NCI-H2029 treated with DMSO at 0.1 percent for 48 hours (cell line): ENCODE measurements around the gene PLOD1.
"Not testable (repeated sequence)": the region's sequence is repeated elsewhere in the genome, so short reads cannot be mapped to it uniquely, and the experiment has no call there.

ENCODE experiments used
- DNase-seq: peaks from one replicate; lab custom pipeline; 2025; lab: John Stamatoyannopoulos, UW

Gene PLOD1

DNA sequence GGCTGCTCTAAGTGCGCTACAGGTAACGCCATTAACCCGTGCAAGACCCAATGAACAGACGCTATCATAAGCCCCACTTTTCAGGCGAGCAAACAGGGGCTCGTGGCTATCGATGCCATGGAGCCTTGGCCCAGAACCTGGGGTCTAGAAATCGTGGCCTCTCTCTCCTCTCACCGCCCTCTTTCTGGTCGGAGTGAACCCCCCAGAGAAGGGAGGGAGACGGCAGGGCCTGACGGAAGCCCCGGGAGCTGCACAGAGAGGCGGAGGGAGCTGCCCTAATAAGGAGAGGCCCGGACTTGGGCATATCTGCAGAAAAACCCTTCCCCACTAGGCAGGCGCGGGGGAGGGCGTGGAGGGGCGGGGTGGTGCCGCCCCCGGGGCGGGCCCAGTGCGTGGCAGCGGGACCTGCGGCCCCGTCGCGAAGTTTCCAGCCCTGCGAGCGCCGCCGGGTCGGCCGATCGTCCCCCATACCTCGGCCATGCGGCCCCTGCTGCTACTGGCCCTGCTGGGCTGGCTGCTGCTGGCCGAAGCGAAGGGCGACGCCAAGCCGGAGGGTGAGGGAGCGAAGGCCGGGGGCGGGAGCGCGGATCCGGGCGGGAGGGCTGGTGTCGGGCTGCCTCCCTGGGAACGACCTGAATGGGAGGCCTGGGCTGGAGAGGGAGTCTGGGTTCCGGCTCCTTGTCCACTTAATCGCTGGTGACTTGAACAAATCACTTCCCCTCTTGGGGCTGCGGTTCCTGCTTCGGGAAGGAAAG lies at the start of gene PLOD1:
Gene PLOD1, plus strand, starts transcription at position 416 of the 755 bp plus-strand sequence. Its CDS starts 63 bp downstream, at position 479.
- no peak for DNase-seq

DNA sequence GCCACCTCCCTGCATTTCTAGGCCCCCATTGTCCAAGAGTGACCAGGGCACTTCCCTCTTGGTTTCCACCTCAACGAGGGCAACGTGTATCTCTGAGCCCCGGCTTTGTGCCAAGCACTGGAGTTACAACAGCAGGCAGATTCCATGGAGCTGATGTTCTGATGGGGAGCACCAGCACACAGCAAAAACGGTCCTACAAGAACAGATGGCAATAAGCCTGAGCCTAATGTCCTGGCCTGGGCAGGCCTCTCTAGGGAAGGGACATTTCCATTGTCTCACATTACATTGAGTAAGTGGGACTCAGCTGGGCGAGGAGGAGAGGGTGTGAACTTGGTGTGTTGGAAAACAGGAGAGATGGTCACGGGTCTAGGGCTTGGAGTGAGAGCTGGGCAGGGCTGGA lies 48.6 kb upstream of the PLOD1 start:
- no peak for DNase-seq

DNA sequence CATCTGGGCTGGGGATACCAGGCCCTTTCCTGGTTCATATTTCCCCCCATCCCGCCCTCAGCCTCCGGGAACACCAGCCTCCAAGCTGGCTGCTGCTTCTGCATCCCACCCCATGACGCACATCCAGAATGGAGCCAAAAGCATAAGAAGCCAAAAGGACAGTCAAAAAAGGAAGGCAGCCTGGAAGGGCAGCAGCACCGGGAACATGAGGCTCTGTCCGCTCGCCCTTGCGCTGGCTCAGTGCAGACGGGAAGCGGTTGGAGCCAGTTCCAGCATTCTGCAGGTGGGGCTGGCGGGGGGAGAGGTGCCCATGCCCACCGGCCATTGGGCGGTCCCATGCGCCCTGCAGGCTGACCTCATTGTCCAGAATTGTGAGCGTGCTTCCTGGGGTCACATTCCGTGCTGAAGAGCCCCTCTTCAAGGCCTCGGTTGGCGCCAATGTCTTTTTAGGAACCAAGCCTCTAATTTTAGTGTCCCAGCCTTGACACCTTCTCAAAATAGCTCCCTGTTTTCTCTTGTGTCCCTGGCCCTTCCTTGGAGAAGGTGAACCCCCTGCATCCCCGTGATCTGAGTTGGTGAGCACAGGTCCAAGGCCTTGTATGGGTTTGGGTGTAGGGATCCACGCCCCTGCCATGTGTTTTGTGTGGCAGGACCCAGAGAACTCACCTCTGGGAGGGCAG lies 47.4 kb upstream of the PLOD1 start:
- DNase-seq: no peak

DNA sequence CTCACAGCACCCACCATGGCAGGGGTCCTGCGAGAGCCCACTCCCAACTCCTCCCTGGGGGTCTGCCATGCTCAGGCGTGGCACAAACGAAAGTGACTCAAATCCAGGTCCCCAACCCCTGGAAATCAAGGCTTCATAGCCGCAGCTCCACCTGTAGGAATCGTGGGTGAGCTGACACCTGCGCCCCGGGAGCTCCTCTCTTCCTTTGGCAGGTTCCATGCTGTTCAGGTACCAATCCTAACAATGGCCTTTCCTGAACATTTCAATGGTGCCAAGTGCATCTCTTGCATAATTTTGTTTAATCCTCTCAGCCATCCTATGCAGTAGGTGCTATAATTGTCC lies 46.9 kb upstream of the PLOD1 start:
- DNase-seq: no peak

DNA sequence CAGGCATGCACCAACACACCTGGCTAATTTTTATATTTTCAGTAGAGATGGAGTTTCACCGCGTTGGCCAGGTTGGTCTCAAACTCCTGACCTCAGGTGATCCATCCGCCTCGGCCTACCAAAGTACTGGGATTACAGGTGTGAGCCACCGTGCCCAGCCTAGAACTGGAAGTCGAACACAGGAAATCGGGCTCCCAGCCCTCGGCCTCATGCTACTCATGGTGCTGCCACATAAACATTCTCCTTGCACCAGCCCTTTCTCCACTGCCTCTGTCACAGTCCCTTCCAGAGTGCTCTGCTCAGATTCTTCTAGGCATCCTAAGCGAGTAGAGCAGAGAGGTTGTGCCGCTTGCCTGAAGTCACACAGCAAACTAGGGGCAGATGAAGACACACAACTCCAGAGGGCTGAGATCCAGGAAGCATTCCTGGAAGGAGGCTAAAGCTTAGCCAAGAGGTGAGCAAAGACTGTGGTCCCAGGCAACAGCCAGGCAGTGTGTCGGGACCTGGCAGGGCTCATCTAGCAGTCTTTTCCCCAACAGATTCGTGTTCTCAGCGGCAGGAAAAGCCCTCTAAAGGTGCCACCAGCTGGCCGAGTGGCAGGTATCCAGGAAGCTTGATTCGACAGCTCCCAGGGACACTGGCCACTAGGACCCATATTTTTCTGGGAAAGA lies 46.2 kb upstream of the PLOD1 start:
- DNase-seq: no peak

DNA sequence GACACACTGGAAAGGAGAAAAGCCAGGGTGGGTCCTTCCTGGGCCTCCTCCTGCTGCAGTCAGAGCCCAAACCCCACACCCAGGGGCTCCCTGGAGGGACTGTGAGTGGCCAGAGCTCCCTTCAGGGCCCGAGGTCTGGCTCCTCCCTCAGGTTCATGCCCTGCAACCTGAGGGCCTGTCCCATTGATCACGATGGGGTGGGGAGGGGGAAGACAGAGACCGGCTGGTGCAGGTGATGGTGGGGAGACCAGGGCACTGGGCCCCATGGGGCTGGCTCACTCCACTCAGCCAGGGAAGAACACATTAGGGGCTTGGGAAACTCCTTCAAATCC lies 45.7 kb upstream of the PLOD1 start:
- DNase-seq: no peak

DNA sequence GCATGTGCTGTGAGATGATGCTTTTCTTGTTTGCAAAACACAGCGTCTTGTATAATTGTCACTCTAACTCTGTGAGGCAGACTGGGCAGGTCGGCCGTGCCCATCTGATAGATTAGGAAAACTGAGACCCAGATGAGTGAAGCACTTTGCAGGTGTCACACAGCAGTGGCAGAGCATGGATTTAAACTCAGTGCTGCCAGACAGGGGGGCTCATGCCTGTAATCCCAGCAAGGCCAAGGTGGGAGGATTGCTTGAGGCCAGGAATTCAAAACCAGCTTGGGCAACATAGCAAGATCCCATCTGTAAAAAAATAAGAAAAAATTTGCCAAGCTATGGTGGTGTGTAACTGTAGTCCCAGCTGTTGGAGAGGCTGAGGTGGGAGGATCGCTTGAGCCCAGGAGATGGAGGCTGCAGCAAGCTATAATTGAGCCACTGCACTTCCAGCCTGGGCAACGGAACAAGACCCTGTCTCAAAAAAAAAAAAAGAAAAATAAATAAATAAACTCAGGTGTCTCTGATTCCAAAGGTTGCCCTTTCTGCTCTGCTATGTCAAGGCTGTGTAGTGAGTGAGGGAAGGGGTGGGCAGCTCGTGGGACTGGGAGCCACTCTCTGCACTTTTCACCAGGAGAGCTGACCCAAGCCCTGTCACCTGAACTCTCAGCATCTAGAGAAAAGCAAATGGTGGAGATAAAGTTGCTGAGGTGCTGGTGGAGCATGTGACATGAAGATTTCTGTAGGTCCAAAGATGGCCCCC lies 42.9 kb upstream of the PLOD1 start:
- no peak for DNase-seq

DNA sequence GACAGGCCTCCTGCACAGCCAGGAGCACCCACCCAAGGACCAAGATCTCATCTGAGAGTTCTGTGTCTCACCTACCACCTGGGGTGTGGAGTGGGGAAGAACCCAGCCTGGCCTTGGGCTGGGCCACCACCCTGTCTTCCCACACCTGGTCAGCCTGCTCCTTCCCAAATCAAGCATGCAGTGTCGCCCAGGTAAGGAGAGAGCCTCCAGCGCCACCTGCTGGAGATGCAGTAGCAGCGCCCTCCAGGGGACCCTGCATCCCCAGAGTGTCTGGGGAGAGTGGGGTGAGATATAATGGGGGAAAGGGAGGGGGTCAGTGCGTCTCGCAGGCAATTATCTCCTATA lies 40.6 kb upstream of the PLOD1 start:
- peak; percentile 29 for DNase-seq

DNA sequence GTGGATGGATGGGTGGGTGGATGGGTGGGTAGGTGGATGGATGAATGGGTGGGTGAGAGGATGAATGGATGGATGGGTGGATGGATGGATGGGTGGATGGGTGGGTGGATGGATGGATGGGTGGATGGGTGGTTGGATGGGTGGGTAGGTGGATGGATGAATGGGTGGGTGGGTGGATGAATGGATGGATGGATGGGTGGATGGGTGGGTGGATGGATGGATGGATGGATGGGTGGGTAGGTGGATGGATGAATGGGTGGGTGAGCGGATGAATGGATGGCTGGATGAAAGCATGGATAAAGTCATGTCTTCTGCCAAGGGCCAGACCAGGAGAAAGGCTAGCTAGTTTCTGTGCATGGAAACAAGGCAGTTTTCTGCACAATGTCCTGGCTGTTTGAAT lies 40.0 kb upstream of the PLOD1 start:
- DNase-seq: not testable (repeated sequence)

DNA sequence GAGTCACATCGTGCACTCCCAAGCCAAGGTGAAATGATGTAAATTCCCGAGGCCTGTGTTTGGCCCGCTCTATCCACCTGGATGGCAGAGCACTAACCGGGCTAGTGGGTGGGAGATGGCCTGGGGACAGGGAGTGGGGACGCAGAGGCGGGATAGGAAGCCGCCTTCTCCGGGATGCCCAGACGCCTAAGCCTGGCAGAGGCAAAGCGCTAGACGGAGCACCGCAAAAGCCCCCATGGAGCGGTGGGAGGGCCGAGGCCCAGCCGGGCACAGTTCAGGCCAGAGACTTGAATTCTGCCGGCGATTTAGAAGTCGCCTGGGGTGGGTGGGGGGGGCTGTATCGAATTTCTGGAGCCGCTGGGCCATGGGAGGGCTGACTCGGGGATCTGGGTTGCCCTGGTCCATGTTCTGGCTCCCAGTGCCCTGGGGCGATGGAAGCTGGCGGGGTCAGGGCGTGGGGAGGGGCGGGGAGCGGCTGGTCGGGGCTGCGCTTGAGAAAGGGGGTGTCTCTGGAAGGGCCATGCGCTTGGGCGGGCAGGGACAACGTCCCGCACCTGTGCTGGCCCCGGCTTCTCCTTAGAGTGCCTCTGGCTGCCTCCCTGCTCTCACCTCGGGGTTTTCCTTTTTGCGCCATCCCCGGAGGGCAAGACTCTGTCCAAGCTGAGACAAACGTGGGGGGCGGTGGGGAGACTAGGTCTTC lies 36.3 kb upstream of the PLOD1 start:
- no peak for DNase-seq

DNA sequence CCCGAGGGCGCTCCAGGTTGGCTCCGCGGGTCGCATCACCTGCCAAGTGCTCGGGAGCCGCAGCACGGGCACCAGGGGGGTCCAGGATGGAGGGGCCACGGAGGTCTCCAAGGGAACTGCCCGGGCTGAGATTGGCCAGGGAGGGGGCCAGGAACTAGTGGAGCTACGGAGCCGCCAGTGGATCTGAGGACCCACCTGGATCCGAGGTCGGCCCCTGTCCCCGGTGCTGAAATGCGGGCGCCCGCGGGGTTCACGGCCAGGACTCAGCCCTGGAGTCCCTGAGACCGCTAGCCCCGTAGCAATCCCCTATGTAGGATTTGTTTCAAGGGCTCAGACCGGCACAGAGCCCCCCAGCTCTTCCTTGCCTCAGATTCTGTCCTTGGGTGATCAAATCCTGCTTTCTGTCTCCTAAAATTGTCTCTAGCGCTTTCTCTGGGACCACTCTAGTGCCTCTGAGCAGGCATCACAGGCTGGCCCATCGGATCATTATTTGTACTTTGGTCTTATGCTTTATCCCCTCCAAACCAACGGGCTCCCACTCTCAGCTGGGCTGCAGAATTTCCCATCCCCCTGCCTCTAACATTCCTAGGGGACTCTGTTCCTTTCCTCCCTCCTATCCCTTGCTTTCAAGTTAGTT lies 35.6 kb upstream of the PLOD1 start:
- DNase-seq: no peak

DNA sequence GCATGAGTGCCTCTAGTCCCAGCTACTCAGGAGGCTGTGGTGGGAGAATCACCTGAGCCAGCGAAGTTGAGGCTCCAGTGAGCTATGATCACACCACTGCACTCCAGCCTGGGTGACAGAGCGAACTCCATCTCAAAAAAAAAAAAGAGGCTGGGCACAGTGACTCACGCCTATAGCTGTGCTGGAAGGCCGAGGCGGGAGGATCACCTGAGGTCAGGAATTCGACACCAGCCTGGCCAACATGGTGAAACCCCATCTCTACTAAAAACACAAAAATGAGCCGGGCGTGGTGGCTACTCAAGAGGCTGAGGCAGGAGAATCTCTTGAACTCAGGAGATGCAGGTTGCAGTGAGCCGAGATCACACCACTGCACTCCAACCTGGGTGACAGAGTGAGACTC lies 33.1 kb upstream of the PLOD1 start:
- DNase-seq: not testable (repeated sequence)

DNA sequence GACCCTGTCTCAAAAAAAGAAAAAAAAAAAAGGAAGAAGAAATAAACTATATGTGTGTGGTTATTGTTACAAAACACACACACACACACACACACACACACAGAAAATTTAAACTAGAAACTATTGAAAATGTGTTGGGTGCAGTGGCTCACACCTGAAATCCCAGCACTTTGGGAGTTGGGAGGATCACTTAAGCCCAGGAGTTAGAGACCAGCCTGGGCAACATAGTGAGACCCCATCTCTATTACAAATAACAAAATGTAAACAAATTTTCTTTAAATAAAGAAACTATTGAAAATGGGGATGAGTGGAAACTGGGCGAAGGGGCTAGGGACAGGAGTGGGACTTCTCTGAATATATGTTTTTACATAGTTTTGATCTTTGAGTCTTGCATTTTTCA lies 31.3 kb upstream of the PLOD1 start:
- DNase-seq: no peak

DNA sequence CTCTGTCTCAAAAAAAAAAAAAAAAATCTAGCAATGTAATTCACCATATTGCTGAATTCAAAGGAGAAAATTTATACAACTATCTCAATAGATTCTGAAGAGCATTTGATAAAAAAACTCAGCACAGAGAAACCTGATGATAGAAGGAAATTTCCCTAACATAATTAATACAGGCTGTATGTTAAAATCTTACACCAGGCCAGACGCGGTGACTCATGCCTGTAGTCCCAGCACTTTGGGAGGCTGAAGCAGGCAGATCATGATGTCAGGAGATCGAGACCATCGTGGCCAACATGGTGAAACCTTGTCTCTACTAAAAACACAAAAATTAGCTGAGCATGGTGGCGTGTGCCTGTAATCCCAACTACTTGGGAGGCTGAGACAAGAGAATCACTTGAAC lies 30.4 kb upstream of the PLOD1 start:
- DNase-seq: not testable (repeated sequence)

DNA sequence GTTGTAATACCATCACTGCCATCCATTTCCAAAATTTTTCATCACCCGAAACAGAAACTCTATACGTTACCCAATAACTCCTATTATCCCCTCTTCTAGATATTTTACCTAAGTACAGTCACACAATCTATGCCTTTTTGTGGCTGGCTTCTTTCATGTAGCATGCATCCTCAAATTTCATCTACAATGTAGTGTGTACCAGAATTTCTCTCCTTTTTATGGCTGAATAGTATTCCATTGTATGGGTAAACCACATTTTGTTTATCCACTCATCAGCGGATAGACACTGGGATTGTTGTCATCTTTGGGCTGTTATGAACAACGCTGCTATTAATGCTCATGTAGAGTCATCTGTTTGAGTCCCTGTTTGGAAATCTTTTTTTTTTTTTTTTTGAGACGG lies 29.5 kb upstream of the PLOD1 start:
- DNase-seq: no peak

DNA sequence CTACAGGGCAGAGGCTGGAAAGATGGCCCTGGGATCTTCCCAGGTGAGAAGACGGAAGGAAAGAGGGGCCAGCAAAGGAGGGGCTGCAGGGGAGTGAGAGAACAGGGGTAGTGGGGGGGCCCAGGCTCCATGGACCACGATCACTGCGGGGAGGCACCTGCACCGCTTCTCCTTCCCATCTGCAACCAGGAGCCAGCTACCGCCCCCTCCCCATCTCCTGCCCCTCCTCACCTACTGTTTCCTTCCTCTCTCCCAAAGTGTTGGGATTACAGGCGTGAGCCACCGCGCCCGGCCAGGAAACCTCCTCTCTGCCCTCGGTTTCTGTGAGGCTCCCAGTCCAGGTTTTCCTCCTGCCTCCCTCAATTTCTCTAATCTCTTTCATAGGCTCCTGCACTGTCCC lies 27.6 kb upstream of the PLOD1 start:
- no peak for DNase-seq

DNA sequence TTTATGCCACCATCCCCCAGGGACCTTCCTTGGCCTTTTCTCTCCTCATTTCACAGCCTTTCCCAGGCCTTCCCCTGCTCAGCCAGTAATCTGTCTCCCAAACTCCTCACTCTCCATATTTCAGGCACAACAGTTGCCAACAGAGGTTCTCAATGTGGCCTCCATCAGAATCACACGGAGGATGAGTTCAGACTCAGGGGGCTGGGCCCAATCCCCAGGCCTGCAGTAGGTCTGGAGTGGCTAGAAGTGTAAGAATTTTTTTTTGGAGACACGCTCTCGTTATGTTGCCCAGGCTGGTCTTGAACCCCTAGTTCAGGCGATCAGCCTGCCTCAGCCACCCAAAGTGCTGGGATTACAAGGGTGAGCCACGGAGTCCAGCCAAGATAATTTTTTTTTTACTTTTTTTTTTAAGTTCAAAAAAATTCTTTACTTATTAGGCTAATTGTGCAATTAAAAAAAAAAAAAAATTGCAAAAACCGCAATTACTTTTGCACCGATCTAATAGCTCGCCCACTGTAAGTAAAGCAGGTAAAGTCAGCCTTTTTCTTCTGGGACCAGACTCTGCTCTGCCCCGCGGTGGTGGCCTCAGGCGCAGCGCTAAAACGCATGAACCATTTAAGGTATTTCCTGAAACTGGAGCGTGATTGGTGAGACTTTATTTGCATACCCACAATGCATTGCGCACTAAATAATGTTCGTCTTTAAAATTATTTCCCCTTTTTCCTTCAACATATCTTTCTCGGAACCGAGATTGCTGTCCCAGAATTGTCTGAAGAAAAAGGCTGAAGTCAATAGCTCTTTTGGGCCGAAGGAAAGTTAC lies 27.0 kb upstream of the PLOD1 start:
- DNase-seq: peak; percentile 90

DNA sequence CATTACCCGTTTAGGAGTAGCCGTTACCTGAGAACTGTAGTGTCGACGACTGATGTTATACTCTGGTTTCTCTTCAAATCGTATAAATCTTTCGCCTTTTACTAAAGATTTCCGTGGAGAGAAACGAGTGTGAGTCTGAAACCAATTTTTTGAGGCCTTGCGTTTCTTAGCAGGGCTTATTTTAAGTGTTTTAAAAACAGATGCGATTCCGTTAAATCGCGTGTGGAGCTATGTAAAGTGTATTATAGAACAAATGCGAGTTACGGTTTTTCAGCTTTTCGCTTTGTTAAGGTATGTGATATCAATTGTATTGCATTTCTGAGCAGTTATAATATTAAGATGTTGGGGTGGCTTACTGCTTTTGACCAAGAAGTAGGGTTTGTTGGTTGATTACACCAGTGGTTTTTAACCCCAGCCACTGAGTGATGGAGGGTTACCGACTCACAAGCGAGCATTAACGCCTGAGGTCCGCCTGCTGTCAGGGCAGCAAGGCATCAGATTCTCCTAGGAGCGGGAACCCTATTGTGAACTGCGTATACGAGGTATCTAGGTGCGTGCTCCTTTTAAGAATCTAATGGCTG lies 26.3 kb upstream of the PLOD1 start:
- DNase-seq: peak; percentile 81

DNA sequence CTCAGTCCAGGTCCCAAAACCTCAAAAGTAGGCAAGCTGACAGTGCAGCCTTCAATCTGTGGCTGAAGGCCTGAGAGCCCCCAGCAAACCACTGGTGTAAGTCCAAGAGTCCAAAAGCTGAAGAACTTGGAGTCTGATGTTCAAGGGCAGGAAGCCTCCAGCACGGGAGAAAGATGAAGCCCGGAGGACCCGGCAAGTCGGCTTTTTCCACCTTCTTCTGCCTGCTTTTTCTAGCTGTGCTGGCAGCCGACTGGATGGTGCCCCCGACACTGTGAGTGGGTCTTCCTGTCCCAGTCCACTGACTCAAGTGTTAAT lies 23.6 kb upstream of the PLOD1 start:
- DNase-seq: not testable (repeated sequence)

DNA sequence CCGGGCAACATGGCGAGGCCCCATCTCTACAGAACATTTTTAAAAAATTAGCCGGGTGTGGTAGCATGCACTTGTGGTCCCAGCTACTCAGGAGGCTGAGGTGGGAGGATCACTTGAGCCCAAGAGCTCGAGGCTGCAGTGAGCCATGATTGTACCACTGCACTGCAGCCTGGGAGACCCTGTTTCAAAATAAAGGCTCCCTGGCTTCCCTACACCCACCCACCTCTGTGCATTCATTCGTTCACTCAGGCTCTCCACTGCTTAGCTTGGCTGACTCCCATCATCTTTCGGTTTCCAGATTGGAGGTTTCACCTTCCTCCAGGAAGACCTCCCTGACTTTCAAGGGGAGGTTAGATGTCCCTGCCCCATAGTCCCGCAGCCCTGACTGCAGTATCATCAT lies 22.5 kb upstream of the PLOD1 start:
- no peak for DNase-seq
